Endothelial cell of umbilical vein (primary cell): Measurements from ENCODE around the gene OSBPL6. TPM values are rescaled to one million over a fixed set of nuclear protein-coding genes. Genes with fewer than 3 reads are reported as not detected.

Source experiments
- BruUV-seq: library from RNA; stranded (reverse); fragments of 400-500 nt; replicated peaks from 2 replicates; lab custom pipeline; 2021; lab: Mats Ljungman, UMichigan
- CTCF ChIA-PET: fragments of 300-600, 350-600 bp; sonication (Branson Sonifier 250); formaldehyde crosslinking; loops from one replicate; lab custom pipeline; 2021; ENCODE audit warnings: antibody characterized with exemption, inconsistent platforms; lab: Charles Lee
- POLR2A ChIA-PET: fragments of 300-600, 350-600 bp; sonication (Branson Sonifier 250); formaldehyde crosslinking; loops from one replicate; lab custom pipeline; 2021; ENCODE audit warnings: antibody characterized with exemption, inconsistent platforms; lab: Charles Lee
- DNase-seq: peaks from one replicate; pipeline ENCODE4 v3.0.0-alpha.2; 2011; ENCODE audit warnings: low read depth, low spot score
- FAIRE-seq: peaks from 2 replicates; lab custom pipeline; 2011; peaks lifted over from hg19 to GRCh38; lab: Jason Lieb, UNC
- H2AFZ ChIP-seq: 2 replicates; pipeline ENCODE4 v1.6.0; 2012; ENCODE audit warnings: low read depth, low read length, control low read depth, inconsistent platforms
- H3K27ac ChIP-seq: 2 replicates; pipeline ENCODE4 v1.5.1; 2011; ENCODE audit warnings: low read depth, mild to moderate bottlenecking, control low read depth, low read length, moderate library complexity; ENCODE audit not compliant: insufficient read depth
- H3K27me3 ChIP-seq, 2 experiments: 2 replicates each; pipeline versions ENCODE4 v1.6.0 to v1.6.1; 2011; ENCODE audit warnings: low read length in 2 of 2, mixed read lengths in 1 of 2; ENCODE audit not compliant: control insufficient read depth in 2 of 2, insufficient read depth in 2 of 2
- H3K36me3 ChIP-seq, 2 experiments: 2 replicates in 1 of 2; 3 replicates in 1 of 2; pipeline ENCODE4 v1.5.1; 2011; ENCODE audit warnings: low read length in 2 of 2, mild to moderate bottlenecking in 1 of 2, moderate library complexity in 1 of 2; ENCODE audit not compliant: control insufficient read depth in 2 of 2, insufficient read depth in 2 of 2; ENCODE audit errors: extremely low read depth in 1 of 2
- H3K4me1 ChIP-seq: 3 replicates; pipeline ENCODE4 v1.5.1; 2011; ENCODE audit warnings: mild to moderate bottlenecking, low read length; ENCODE audit not compliant: control insufficient read depth, insufficient read depth; ENCODE audit errors: extremely low read depth
- H3K4me2 ChIP-seq: 2 replicates; pipeline ENCODE4 v1.6.1; 2011; ENCODE audit warnings: low read length, control low read depth, mixed read lengths; ENCODE audit not compliant: insufficient read depth
- H3K4me3 ChIP-seq, 3 experiments: fragments of 200-600 bp in 1 of 3; sonication (generic), shearing (Covaris generic) in 1 of 3; replicated peaks in 1 of 3; 2 replicates each; pipeline ENCODE4 v1.5.1; 2011 to 2016; ENCODE audit warnings: control low read depth in 3 of 3, low read length in 3 of 3, mild to moderate bottlenecking in 2 of 3, inconsistent platforms in 1 of 3, low read depth in 1 of 3, moderate library complexity in 1 of 3; ENCODE audit not compliant: insufficient read depth in 1 of 3
- H3K79me2 ChIP-seq: 2 replicates; pipeline ENCODE4 v1.6.0; 2012; ENCODE audit warnings: low read length, inconsistent platforms; ENCODE audit not compliant: control insufficient read depth, insufficient read depth
- H3K9ac ChIP-seq: replicated peaks from 2 replicates; pipeline ENCODE3; 2011; ENCODE audit warnings: low read length, control low read depth; ENCODE audit not compliant: insufficient read depth; ENCODE audit errors: extremely low read depth
- H3K9me1 ChIP-seq: replicated peaks from 3 replicates; pipeline ENCODE4 v1.6.0; 2011; ENCODE audit warnings: mild to moderate bottlenecking, low read length; ENCODE audit not compliant: control insufficient read depth, insufficient read depth; ENCODE audit errors: extremely low read depth
- H3K9me3 ChIP-seq: replicated peaks from 2 replicates; pipeline ENCODE4 v1.5.1; 2012; ENCODE audit warnings: low read length, inconsistent platforms; ENCODE audit not compliant: control insufficient read depth, insufficient read depth
- H4K20me1 ChIP-seq: replicated peaks from 2 replicates; pipeline ENCODE3; 2011; ENCODE audit warnings: mild to moderate bottlenecking, low read length; ENCODE audit not compliant: control insufficient read depth, insufficient read depth; ENCODE audit errors: extremely low read depth
- CTCF ChIP-seq, 2 donors: IDR thresholded peaks; 1 replicate in 1 of 2; 2 replicates in 1 of 2; pipeline ENCODE4 v1.5.1; 2011; ENCODE audit warnings: low read length in 2 of 2, mild to moderate bottlenecking in 2 of 2, moderate library complexity in 2 of 2, control low read depth in 1 of 2, inconsistent platforms in 1 of 2, low read depth in 1 of 2; ENCODE audit not compliant: insufficient read depth in 1 of 2; ENCODE audit errors: extremely low read depth in 1 of 2
- EZH2 ChIP-seq: IDR thresholded peaks from 2 replicates; pipeline ENCODE4 v1.6.1; 2012; ENCODE audit warnings: borderline replicate concordance, low read depth, mild to moderate bottlenecking, moderate library complexity, low read length, inconsistent platforms; ENCODE audit not compliant: severe bottlenecking
- FOS ChIP-seq: IDR thresholded peaks from 2 replicates; pipeline ENCODE4 v1.6.1; 2011; ENCODE audit warnings: mild to moderate bottlenecking, low read length, moderate library complexity, borderline replicate concordance; ENCODE audit not compliant: insufficient read depth
- GATA2 ChIP-seq: IDR thresholded peaks from 2 replicates; pipeline ENCODE4 v1.7.0; 2011; ENCODE audit warnings: low read depth, mild to moderate bottlenecking, moderate library complexity, mixed read lengths, low read length; ENCODE audit not compliant: insufficient read length, insufficient read depth
- JUN ChIP-seq: IDR thresholded peaks from 2 replicates; pipeline ENCODE4 v1.6.1; 2011; ENCODE audit warnings: borderline replicate concordance, low read depth; ENCODE audit not compliant: insufficient read length, insufficient read depth
- MAX ChIP-seq: IDR thresholded peaks from 2 replicates; pipeline ENCODE4 v1.6.1; 2011; ENCODE audit not compliant: insufficient read depth, insufficient read length
- MYC ChIP-seq: IDR thresholded peaks from one replicate; pipeline ENCODE4 v1.6.1; 2011; ENCODE audit warnings: mild to moderate bottlenecking, low read depth, low read length
- POLR2A ChIP-seq: IDR thresholded peaks from 2 replicates; pipeline ENCODE4 v1.6.1; 2012; ENCODE audit warnings: low read depth, mild to moderate bottlenecking, control low read depth, low read length
- POLR2AphosphoS5 ChIP-seq: IDR thresholded peaks from 2 replicates; pipeline ENCODE4 v1.6.1; 2012; ENCODE audit warnings: low read depth, mild to moderate bottlenecking, control low read depth, low read length, moderate library complexity; ENCODE audit not compliant: insufficient read depth
- dilution Hi-C: fragments of 300-500 bp; cut with MboI; formaldehyde crosslinking; loops from one replicate; pipeline ENCODE4 v1.15.0; 2019; ENCODE audit warnings: low sequenced_read_pairs; ENCODE audit not compliant: extremely low pct_ligation_motif_present
- intact Hi-C: fragments of 100-400 bp; cut with micrococcal nuclease; formaldehyde crosslinking; loops from one replicate; pipeline ENCODE4 v1.10.0; 2022
- polyA plus RNA-seq, 4 experiments: library from polyadenylated mRNA; depleted of rRNA in 3 of 4; stranded (reverse) in 3 of 4; unstranded in 1 of 4; fragments of >200 nt; gene quantifications; 2 replicates each; pipeline versions ENCODE4 v1.2.1 to v1.2.3, GENCODE V29; 2011 to 2012; ENCODE audit warnings: missing spikeins in 1 of 4
- total RNA-seq: library from RNA; stranded (reverse); gene quantifications from 2 replicates; pipeline ENCODE4 v1.2.3, GENCODE V29; 2021

OSBPL6 gene
- total and polyA plus RNA-seq, 2 donors (not counting 3 experiments of a cell fraction or from before 2014, with no cell fraction given) = 1.5 to 2.3 TPM

- Histone ChIP-seq H3K4me1 (peaks cover 22% of the 10 kb centered on the region), H3K4me3 (no peak overlapping the region), H3K9me3 (no peaks in the 10 kb centered on the region), H3K79me2 (no peaks in the 10 kb centered on the region), H2AFZ (no peak overlapping the region), H3K27ac (no peak overlapping the region), H3K9me1 (no peaks in the 10 kb centered on the region), H3K9ac (no peak overlapping the region), H3K36me3 (no peaks in the 10 kb centered on the region), H4K20me1 (no peaks in the 10 kb centered on the region), H3K4me2 (no peak overlapping the region), H3K27me3 (peaks cover 0 to 4% of the 10 kb centered on the region in 2 experiments)
- no TSS peak for BruUV-seq
- ChIA-PET POLR2A (no interaction called here), CTCF (interaction anchor here (0.7 to 2.1 kb wide), 11 partner anchors 8 to 167 kb away, joined by 3 to 24 read pairs (median 5); partner anchors contain the start of gene RBM45)
- intact Hi-C loops (loop anchor here (1.0 to 2.0 kb wide), 6 partner anchors 8 to 167 kb away; partner anchors contain the start of genes OSBPL6 and RBM45), dilution Hi-C loops (no loop called here)
- no peak for TF ChIP-seq MYC
- TF ChIP-seq GATA2 = no peak
- no peak for TF ChIP-seq JUN
- TF ChIP-seq POLR2A = no peak
- no peak for TF ChIP-seq MAX
- no peak for TF ChIP-seq POLR2AphosphoS5
- no peak for TF ChIP-seq EZH2
- no peak for TF ChIP-seq CTCF (IDR thresholded peaks at IDR 0.05; ENCODE audit: extremely low read depth in 1 of 2, insufficient read depth in 1 of 2, low read depth in 1 of 2, low read length in 2 of 2)
- TF ChIP-seq FOS = no peak
- DNase-seq = no peak
- no peak for FAIRE-seq
Observed at GRCh38 chr2:178279636-178280035, 85.3 kb downstream of the OSBPL6 start.
